GM18498 (cell line): ENCODE measurements around the gene COMMD9.
A peak's percentile ranks its signal among the peaks of the same experiment; 100 is the strongest.
"Not testable (repeated sequence)": the region's sequence is repeated elsewhere in the genome, so short reads cannot be mapped to it uniquely, and the experiment has no call there.

Experiments
- ATAC-seq: cut with Tn5 transposase; IDR thresholded peaks from one replicate; pipeline ENCODE4 v1.9.1; 2021; ENCODE audit warnings: mild to moderate bottlenecking, moderate library complexity; ENCODE audit not compliant: unreplicated experiment

Gene COMMD9

GRCh38 chr11:36289226-36289852 is at the start of gene COMMD9:
TSS of gene COMMD9 (minus strand) at chr11:36289424. CDS start at chr11:36289412, 12 bp downstream.
- peak; percentile 100 for ATAC-seq

- ATAC-seq = no peak
Measured at GRCh38 chr11:36333897-36334296, 44.7 kb upstream of the COMMD9 start.

GRCh38 chr11:36333468-36333867 is 44.2 kb upstream of the COMMD9 start:
- ATAC-seq = no peak

- ATAC-seq = no peak
Measured at GRCh38 chr11:36330411-36330810, 41.2 kb upstream of the COMMD9 start.

GRCh38 chr11:36328966-36329673 is 39.9 kb upstream of the COMMD9 start:
- no peak for ATAC-seq

GRCh38 chr11:36326524-36327419 is 37.5 kb upstream of the COMMD9 start:
- peak; percentile 86 for ATAC-seq

- not testable (repeated sequence) for ATAC-seq
Measured at GRCh38 chr11:36325403-36325802, 36.2 kb upstream of the COMMD9 start.

GRCh38 chr11:36324956-36325355 is 35.7 kb upstream of the COMMD9 start:
- not testable (repeated sequence) for ATAC-seq

- ATAC-seq = no peak
Measured at GRCh38 chr11:36317992-36318391, 28.8 kb upstream of the COMMD9 start.

GRCh38 chr11:36316049-36316448 is 26.8 kb upstream of the COMMD9 start:
- no peak for ATAC-seq

- ATAC-seq = no peak
Measured at GRCh38 chr11:36314434-36314767, 25.2 kb upstream of the COMMD9 start.

GRCh38 chr11:36313750-36314433 is 24.7 kb upstream of the COMMD9 start:
- ATAC-seq = peak; percentile 54

GRCh38 chr11:36312611-36313472 is 23.6 kb upstream of the COMMD9 start:
- no peak for ATAC-seq

GRCh38 chr11:36311926-36312595 is 22.8 kb upstream of the COMMD9 start:
- no peak for ATAC-seq

GRCh38 chr11:36309779-36310178 is 20.6 kb upstream of the COMMD9 start:
- ATAC-seq = no peak

- ATAC-seq = no peak
Measured at GRCh38 chr11:36308577-36308976, 19.4 kb upstream of the COMMD9 start.

GRCh38 chr11:36306888-36307287 is 17.7 kb upstream of the COMMD9 start:
- ATAC-seq = no peak

- ATAC-seq = no peak
Measured at GRCh38 chr11:36305047-36305446, 15.8 kb upstream of the COMMD9 start.

GRCh38 chr11:36304351-36304750 is 15.1 kb upstream of the COMMD9 start:
- ATAC-seq = no peak

- no peak for ATAC-seq
Measured at GRCh38 chr11:36300650-36301049, 11.4 kb upstream of the COMMD9 start.
